Measurements from ENCODE around the gene PHACTR2. TPM values are rescaled to one million over a fixed set of nuclear protein-coding genes. Genes with fewer than 3 reads are reported as not detected.

PHACTR2 gene
- total RNA-seq, 1 donor from 2014 or later: 110 TPM

GRCh38 chr6:143758551-143758950 lies 80.8 kb downstream of the PHACTR2 start:
- Mint-ChIP-seq H3K9me3 (ENCODE audit: low read depth) (no peaks in the 10 kb centered on the region), H3K4me1 (ENCODE audit: low read depth) (peaks cover 20% of the 10 kb centered on the region), H3K27ac (ENCODE audit: unreplicated experiment) (no peak overlapping the region), H3K27me3 (ENCODE audit: low read depth) (no peaks in the 10 kb centered on the region), H3K4me3 (ENCODE audit: unreplicated experiment) (no peak overlapping the region), H3K36me3 (ENCODE audit: low read depth) (peaks cover 26% of the 10 kb centered on the region)
- no peak for DNase-seq (ENCODE audit: low spot score)
- no peak for TF ChIP-seq CTCF (IDR thresholded peaks at IDR 0.05)

- Mint-ChIP-seq H3K36me3 (ENCODE audit: low read depth) (peaks cover 27% of the 10 kb centered on the region), H3K4me1 (ENCODE audit: low read depth) (peaks cover 13% of the 10 kb centered on the region), H3K4me3 (ENCODE audit: unreplicated experiment) (no peak overlapping the region), H3K9me3 (ENCODE audit: low read depth) (no peaks in the 10 kb centered on the region), H3K27me3 (ENCODE audit: low read depth) (no peaks in the 10 kb centered on the region), H3K27ac (ENCODE audit: unreplicated experiment) (no peak overlapping the region)
- TF ChIP-seq CTCF (IDR thresholded peaks at IDR 0.05): no peak
- DNase-seq (ENCODE audit: low spot score): no peak
Measured at GRCh38 chr6:143759666-143760065, 81.9 kb downstream of the PHACTR2 start.

- H3K4me3 Mint-ChIP-seq (ENCODE audit: unreplicated experiment): no peak overlapping the region
- no peak for TF ChIP-seq CTCF (IDR thresholded peaks at IDR 0.05)
- H3K36me3 Mint-ChIP-seq (ENCODE audit: low read depth): peaks cover 27% of the 10 kb centered on the region
- H3K4me1 Mint-ChIP-seq (ENCODE audit: low read depth): peaks cover 5% of the 10 kb centered on the region
- no peaks in the 10 kb centered on the region for H3K27me3 Mint-ChIP-seq (ENCODE audit: low read depth)
- H3K27ac Mint-ChIP-seq (ENCODE audit: unreplicated experiment): no peak overlapping the region
- no peaks in the 10 kb centered on the region for H3K9me3 Mint-ChIP-seq (ENCODE audit: low read depth)
- DNase-seq (ENCODE audit: low spot score): no peak
Measured at GRCh38 chr6:143761074-143761473, 83.3 kb downstream of the PHACTR2 start.

- no peak for TF ChIP-seq CTCF (IDR thresholded peaks at IDR 0.05)
- H3K27ac Mint-ChIP-seq (ENCODE audit: unreplicated experiment): no peak overlapping the region
- H3K27me3 Mint-ChIP-seq (ENCODE audit: low read depth): no peaks in the 10 kb centered on the region
- no peak for DNase-seq (ENCODE audit: low spot score)
- H3K36me3 Mint-ChIP-seq (ENCODE audit: low read depth): peaks cover 31% of the 10 kb centered on the region
- H3K4me3 Mint-ChIP-seq (ENCODE audit: unreplicated experiment): no peak overlapping the region
- H3K4me1 Mint-ChIP-seq (ENCODE audit: low read depth): peaks cover 5% of the 10 kb centered on the region
- no peaks in the 10 kb centered on the region for H3K9me3 Mint-ChIP-seq (ENCODE audit: low read depth)
Measured at GRCh38 chr6:143762126-143762525, 84.4 kb downstream of the PHACTR2 start.

GRCh38 chr6:143765422-143766184 lies 87.8 kb downstream of the PHACTR2 start:
- H3K27me3 Mint-ChIP-seq (ENCODE audit: low read depth): no peaks in the 10 kb centered on the region
- no peak overlapping the region for H3K27ac Mint-ChIP-seq (ENCODE audit: unreplicated experiment)
- peaks cover 8% of the 10 kb centered on the region for H3K4me1 Mint-ChIP-seq (ENCODE audit: low read depth)
- H3K9me3 Mint-ChIP-seq (ENCODE audit: low read depth): no peaks in the 10 kb centered on the region
- peaks cover 33% of the 10 kb centered on the region for H3K36me3 Mint-ChIP-seq (ENCODE audit: low read depth)
- no peak for TF ChIP-seq CTCF (IDR thresholded peaks at IDR 0.05)
- DNase-seq (ENCODE audit: low spot score): no peak
- H3K4me3 Mint-ChIP-seq (ENCODE audit: unreplicated experiment): no peak overlapping the region
